Common myeloid progenitor, CD34-positive (primary cell): ENCODE measurements around the gene KIAA0513.

ENCODE experiments used
- CTCF ChIA-PET: fragments of 350-600 bp; sonication (Branson Sonifier 250); formaldehyde crosslinking; loops from one replicate; lab custom pipeline; 2021; ENCODE audit warnings: antibody characterized with exemption; lab: Charles Lee
- POLR2A ChIA-PET: fragments of 350-600 bp; sonication (Branson Sonifier 250); formaldehyde crosslinking; loops from one replicate; lab custom pipeline; 2021; ENCODE audit warnings: antibody characterized with exemption; lab: Charles Lee
- DNase-seq, 3 donors: peaks; one replicate each; pipeline versions ENCODE4 v3.0.0 to v3.0.0-alpha.2; 2013
- H3K27ac ChIP-seq, 2 experiments: 1 replicate in 1 of 2; 2 replicates in 1 of 2; pipeline ENCODE4 v1.7.0; 2013; ENCODE audit warnings: inconsistent platforms in 2 of 2, low read length in 2 of 2, mild to moderate bottlenecking in 2 of 2, low read depth in 1 of 2, moderate library complexity in 1 of 2; ENCODE audit not compliant: severe bottlenecking in 2 of 2, insufficient read depth in 1 of 2, poor library complexity in 1 of 2
- H3K27me3 ChIP-seq, 5 experiments: replicated peaks in 2 of 5; 1 replicate in 3 of 5; 2 replicates in 2 of 5; pipeline versions ENCODE4 v1.6.1 to v1.7.0; 2013; ENCODE audit warnings: low read length in 4 of 5, mild to moderate bottlenecking in 2 of 5, moderate library complexity in 2 of 5, inconsistent platforms in 1 of 5; ENCODE audit not compliant: insufficient read depth in 5 of 5, control insufficient read depth in 4 of 5
- H3K36me3 ChIP-seq, 4 experiments: 1 replicate in 2 of 4; 2 replicates in 2 of 4; pipeline versions ENCODE4 v1.6.1 to v1.7.0; 2013; ENCODE audit warnings: low read length in 3 of 4, control low read depth in 1 of 4, mild to moderate bottlenecking in 1 of 4; ENCODE audit not compliant: control insufficient read depth in 4 of 4, insufficient read depth in 4 of 4
- H3K4me1 ChIP-seq, 4 experiments: 1 replicate in 3 of 4; 2 replicates in 1 of 4; pipeline versions ENCODE4 v1.6.1 to v1.7.1; 2013; ENCODE audit warnings: low read length in 3 of 4, mild to moderate bottlenecking in 3 of 4, control low read depth in 1 of 4, inconsistent platforms in 1 of 4, moderate library complexity in 1 of 4; ENCODE audit not compliant: control insufficient read depth in 4 of 4, insufficient read depth in 4 of 4; ENCODE audit errors: control extremely low read depth in 1 of 4
- H3K4me3 ChIP-seq, 7 experiments: 1 replicate in 4 of 7; 2 replicates in 3 of 7; pipeline versions ENCODE4 v1.5.1 to v1.7.0; 2013; ENCODE audit warnings: mild to moderate bottlenecking in 7 of 7, low read length in 6 of 7, moderate library complexity in 6 of 7, inconsistent platforms in 2 of 7, low read depth in 2 of 7, control low read depth in 1 of 7; ENCODE audit not compliant: insufficient read depth in 4 of 7, control insufficient read depth in 1 of 7; ENCODE audit errors: extremely low read depth in 1 of 7
- H3K9me3 ChIP-seq, 5 experiments: 1 replicate in 4 of 5; 2 replicates in 1 of 5; pipeline versions ENCODE4 v1.6.1 to v1.7.1; 2013; ENCODE audit warnings: low read length in 4 of 5, mild to moderate bottlenecking in 2 of 5, inconsistent platforms in 1 of 5, low read depth in 1 of 5, moderate library complexity in 1 of 5; ENCODE audit not compliant: control insufficient read depth in 4 of 5, insufficient read depth in 2 of 5; ENCODE audit errors: control extremely low read depth in 1 of 5
- WGBS: methylation state at CpG from one replicate; pipeline ENCODE4 v1.1.5; 2013; ENCODE audit not compliant: insufficient coverage; 5-methylcytosine and 5-hydroxymethylcytosine counted together

The KIAA0513 gene

DNA sequence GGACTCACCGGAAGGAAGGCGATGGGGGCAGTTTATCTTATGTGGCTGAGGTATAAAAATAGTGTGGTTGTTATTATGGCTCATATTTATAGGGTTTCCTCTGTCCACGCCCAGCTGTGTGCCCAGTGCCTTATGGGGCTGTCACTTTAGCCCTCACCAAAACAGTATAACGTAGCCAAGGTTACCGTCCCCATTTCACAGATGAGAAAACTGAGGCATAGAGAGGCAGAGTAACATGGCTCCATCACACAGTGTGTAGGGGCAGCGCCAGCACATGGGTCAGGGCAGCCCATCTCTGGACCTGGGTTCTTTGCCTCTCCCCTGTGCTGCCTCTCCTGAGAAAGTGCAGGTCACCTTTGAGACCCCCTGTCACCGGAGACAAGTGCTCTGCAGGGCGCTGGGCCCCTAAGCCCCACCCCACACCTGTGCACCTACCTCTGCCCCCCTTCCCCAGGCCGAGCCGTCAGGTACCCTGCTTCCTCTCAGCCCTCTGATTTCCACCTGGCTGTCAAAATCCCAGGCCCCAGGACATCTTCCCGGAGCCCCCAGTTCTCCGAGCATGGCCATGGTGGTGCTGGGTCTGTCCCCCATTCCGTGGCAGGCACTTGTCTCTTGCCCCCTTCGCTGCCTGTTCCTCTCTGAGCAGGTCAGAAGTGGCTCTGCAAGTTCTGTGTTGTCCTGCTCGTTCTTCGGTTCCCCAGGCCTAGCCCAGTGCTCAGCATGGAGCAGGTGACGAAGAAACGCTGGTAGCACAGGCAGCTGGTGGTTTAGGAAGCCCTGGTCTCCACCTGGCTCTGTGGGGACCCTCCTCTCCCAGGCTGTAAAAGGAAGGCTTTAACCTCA, 7.2 kb downstream of the KIAA0513 start:
- Histone ChIP-seq H3K36me3 (no peaks in the 10 kb centered on the region), H3K4me1 (peaks cover 0 to 6% (median 3%) of the 10 kb centered on the region in 4 experiments), H3K9me3 (no peaks in the 10 kb centered on the region), H3K27ac (no peak overlapping the region), H3K4me3 (no peak overlapping the region), H3K27me3 (peaks cover 0 to 2% (median 0%) of the 10 kb centered on the region in 5 experiments)
- ChIA-PET POLR2A (interaction anchor here (0.6 kb wide), 1 partner anchor 14 kb away, joined by 3 read pairs; no protein-coding TSS in a partner anchor), CTCF (interaction anchor here (3.3 kb wide), 1 partner anchor 12 kb away, joined by 8 read pairs; no protein-coding TSS in a partner anchor)
- no peak for DNase-seq
- WGBS = 93% methylated on average over 14 of the region's 18 CpGs

GRCh38 chr16:85036236-85037049, 8.8 kb downstream of the KIAA0513 start:
- no peak overlapping the region for H3K4me3 ChIP-seq
- no peaks in the 10 kb centered on the region for H3K27me3 ChIP-seq
- peak in 1 of 3 donors; percentile 36 for DNase-seq
- POLR2A ChIA-PET = no interaction called here
- no peaks in the 10 kb centered on the region for H3K36me3 ChIP-seq
- WGBS = 71% methylated on average over 15 of the region's 15 CpGs
- H3K27ac ChIP-seq = no peak overlapping the region
- no peaks in the 10 kb centered on the region for H3K9me3 ChIP-seq
- H3K4me1 ChIP-seq = peaks cover 0 to 10% (median 5%) of the 10 kb centered on the region in 4 experiments
- CTCF ChIA-PET = interaction anchor here (0.6 to 3.3 kb wide), 2 partner anchors 11 to 20 kb away, joined by 3 to 8 read pairs; no protein-coding TSS in a partner anchor

GRCh38 chr16:85037050-85037410, 9.4 kb downstream of the KIAA0513 start:
- H3K27ac ChIP-seq = no peak overlapping the region
- H3K27me3 ChIP-seq = no peaks in the 10 kb centered on the region
- ChIA-PET POLR2A (no interaction called here), CTCF (interaction anchor here (1.1 to 3.3 kb wide), 2 partner anchors 10 kb away, joined by 3 to 8 read pairs; no protein-coding TSS in a partner anchor)
- no peak for DNase-seq
- H3K4me3 ChIP-seq = no peak overlapping the region
- H3K36me3 ChIP-seq = no peaks in the 10 kb centered on the region
- H3K4me1 ChIP-seq = peaks cover 0 to 10% (median 6%) of the 10 kb centered on the region in 4 experiments
- no peaks in the 10 kb centered on the region for H3K9me3 ChIP-seq
- WGBS = 94% methylated on average over 6 of the region's 7 CpGs

- no peak for DNase-seq
- Histone ChIP-seq H3K4me3 (no peak overlapping the region), H3K36me3 (no peaks in the 10 kb centered on the region), H3K9me3 (no peaks in the 10 kb centered on the region), H3K27me3 (no peaks in the 10 kb centered on the region), H3K27ac (no peak overlapping the region), H3K4me1 (peaks cover 0 to 10% (median 6%) of the 10 kb centered on the region in 4 experiments)
- ChIA-PET CTCF (interaction anchor here (1.1 kb wide), 1 partner anchor 11 kb away, joined by 3 read pairs; no protein-coding TSS in a partner anchor), POLR2A (no interaction called here)
- WGBS = 95% methylated on average over 4 of the region's 5 CpGs
Measured at GRCh38 chr16:85037721-85038120, 10.1 kb downstream of the KIAA0513 start.

DNA sequence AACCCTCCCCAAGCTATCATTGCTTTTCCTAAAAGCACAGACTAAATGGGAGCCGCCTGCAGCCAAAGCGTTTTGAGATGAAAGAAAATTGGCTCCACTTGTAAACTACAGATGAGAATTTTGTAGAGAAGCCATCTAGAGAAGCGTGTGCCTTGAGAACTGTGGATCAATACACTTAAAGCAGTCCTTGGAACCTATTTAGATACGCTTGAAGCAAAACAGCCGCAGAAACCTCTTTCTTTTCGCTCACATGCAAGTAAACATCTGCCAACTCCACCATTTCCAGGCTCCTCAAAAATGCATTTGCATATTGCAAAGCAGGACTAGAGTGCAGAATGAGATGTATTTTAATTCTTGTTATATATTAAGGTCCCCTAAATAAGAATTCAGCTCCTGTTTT, 13.1 kb downstream of the KIAA0513 start:
- H3K27ac ChIP-seq = no peak overlapping the region
- ChIA-PET POLR2A (no interaction called here), CTCF (no interaction called here)
- DNase-seq = no peak
- no peak overlapping the region for H3K4me3 ChIP-seq
- H3K9me3 ChIP-seq = no peaks in the 10 kb centered on the region
- no peaks in the 10 kb centered on the region for H3K27me3 ChIP-seq
- H3K36me3 ChIP-seq = no peaks in the 10 kb centered on the region
- H3K4me1 ChIP-seq = peaks cover 0 to 11% (median 8%) of the 10 kb centered on the region in 4 experiments
- WGBS = 96% methylated on average over 4 of the region's 6 CpGs

DNA sequence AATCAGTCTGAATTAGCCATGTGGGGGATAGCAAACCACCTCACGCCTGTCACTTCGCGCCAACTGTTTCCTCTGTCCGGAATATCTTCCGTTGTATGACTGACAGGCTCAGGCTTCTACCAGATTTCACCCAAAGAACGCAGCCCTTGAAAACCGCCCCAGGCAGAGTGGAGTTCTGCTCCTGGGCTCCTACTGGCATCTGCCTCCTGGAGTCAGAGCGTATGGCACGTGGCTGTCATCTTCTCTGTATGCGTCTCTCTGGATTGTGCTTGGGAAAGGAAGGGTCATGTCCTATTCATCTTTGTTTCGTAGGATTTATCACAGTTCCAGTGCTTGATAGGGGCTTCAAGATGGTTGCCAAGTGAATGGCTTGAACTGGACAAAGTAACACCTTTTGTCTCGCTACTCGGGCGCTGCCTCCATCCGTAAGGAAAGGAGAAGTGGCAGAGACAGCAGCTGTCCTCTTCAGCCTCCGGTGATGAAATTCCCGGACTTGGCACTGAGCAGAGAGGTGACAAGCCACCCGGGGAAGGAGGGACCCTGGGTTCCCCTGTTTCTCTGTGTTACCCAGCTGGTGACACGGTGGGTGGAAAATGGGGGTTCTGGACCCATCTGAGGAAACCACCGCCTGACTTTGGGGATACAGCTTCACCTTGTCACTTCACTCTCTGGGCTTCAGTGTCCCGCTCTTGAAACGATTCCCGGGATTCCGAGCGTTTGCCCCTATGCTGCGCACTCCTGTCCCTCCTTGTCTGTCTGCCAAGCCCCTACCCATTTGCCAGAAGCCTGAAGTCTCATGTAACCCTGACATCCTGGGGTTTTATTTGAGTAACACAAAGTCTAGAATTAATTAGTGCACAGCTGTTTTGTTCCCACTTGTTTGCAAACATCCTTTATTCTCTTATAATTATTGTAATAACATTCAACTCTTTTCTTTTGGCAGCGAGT, 13.9 kb downstream of the KIAA0513 start:
- DNase-seq = no peak
- CTCF ChIA-PET = interaction anchor here (0.6 to 1.5 kb wide), 3 partner anchors 10 to 21 kb away, joined by 3 to 4 read pairs (median 4); no protein-coding TSS in a partner anchor
- Histone ChIP-seq H3K36me3 (no peaks in the 10 kb centered on the region), H3K27ac (no peak overlapping the region), H3K4me1 (peaks cover 0 to 16% (median 12%) of the 10 kb centered on the region in 4 experiments), H3K27me3 (no peaks in the 10 kb centered on the region), H3K4me3 (no peak overlapping the region), H3K9me3 (no peaks in the 10 kb centered on the region)
- POLR2A ChIA-PET = no interaction called here
- 80% methylated on average over 21 of the region's 27 CpGs for WGBS
